ENCODE data around the gene AKT1.

Gene AKT1

GRCh38 chr14:104786091-104786586, 9.4 kb downstream of the AKT1 start:
- DNase-seq (ENCODE audit: low read depth, low spot score): no peak

- no peak for DNase-seq (ENCODE audit: low read depth, low spot score)
These were observed 9.9 kb downstream of the AKT1 start for GRCh38 chr14:104785708-104786080.

GRCh38 chr14:104784846-104785707, 10.5 kb downstream of the AKT1 start:
- DNase-seq (ENCODE audit: low read depth, low spot score): no peak

GRCh38 chr14:104784218-104784568, 11.4 kb downstream of the AKT1 start:
- DNase-seq (ENCODE audit: low read depth, low spot score): no peak

- no peak for DNase-seq (ENCODE audit: low read depth, low spot score)
These were observed 11.9 kb downstream of the AKT1 start for GRCh38 chr14:104783484-104784217.

GRCh38 chr14:104782808-104783139, 12.8 kb downstream of the AKT1 start:
- DNase-seq (ENCODE audit: low read depth, low spot score): no peak

- DNase-seq (ENCODE audit: low read depth, low spot score): no peak
These were observed 13.3 kb downstream of the AKT1 start for GRCh38 chr14:104782086-104782807.

- DNase-seq (ENCODE audit: low read depth, low spot score): no peak
These were observed 14.1 kb downstream of the AKT1 start for GRCh38 chr14:104781271-104782077.

- no peak for DNase-seq (ENCODE audit: low read depth, low spot score)
These were observed 15.0 kb downstream of the AKT1 start for GRCh38 chr14:104780513-104781030.

- no peak for DNase-seq (ENCODE audit: low read depth, low spot score)
These were observed 15.6 kb downstream of the AKT1 start for GRCh38 chr14:104779776-104780512.

- no peak for DNase-seq (ENCODE audit: low read depth, low spot score)
These were observed 16.7 kb downstream of the AKT1 start for GRCh38 chr14:104778694-104779331.

- DNase-seq (ENCODE audit: low read depth, low spot score): no peak
These were observed 17.7 kb downstream of the AKT1 start for GRCh38 chr14:104777808-104778249.

- peak; percentile 32 for DNase-seq (ENCODE audit: low read depth, low spot score)
These were observed 18.4 kb downstream of the AKT1 start for GRCh38 chr14:104776961-104777807.

GRCh38 chr14:104776481-104776880, 19.1 kb downstream of the AKT1 start:
- no peak for DNase-seq (ENCODE audit: low read depth, low spot score)

GRCh38 chr14:104775073-104775489, 20.5 kb downstream of the AKT1 start:
- DNase-seq (ENCODE audit: low read depth, low spot score): no peak

- peak; percentile 69 for DNase-seq (ENCODE audit: low read depth, low spot score)
These were observed 21.0 kb downstream of the AKT1 start for GRCh38 chr14:104774453-104775072.

GRCh38 chr14:104773505-104774452, 21.8 kb downstream of the AKT1 start:
- peak; percentile 29 for DNase-seq (ENCODE audit: low read depth, low spot score)
